ENCODE data around the gene GLT1D1. TPM values are rescaled to one million over a fixed set of nuclear protein-coding genes. Genes with fewer than 3 reads are reported as not detected.

Gene GLT1D1
- total and polyA plus RNA-seq, 2 experiments from 2014 or later = 1.4 to 4.4 TPM

- TF ChIP-seq ZNF462 (CRISPR knock-in tag; IDR thresholded peaks at IDR 0.05) = no peak
- no peak for TF ChIP-seq ZNF331 (CRISPR knock-in tag; IDR thresholded peaks at IDR 0.05; ENCODE audit: low read depth)
- TF ChIP-seq CREB1 (CRISPR knock-in tag; IDR thresholded peaks at IDR 0.05; ENCODE audit: low read depth) = no peak
- no peak for TF ChIP-seq EZH2 (IDR thresholded peaks at IDR 0.05; ENCODE audit: low read depth, unreplicated experiment)
- no peak for TF ChIP-seq EZH2phosphoT487 (IDR thresholded peaks at IDR 0.05; ENCODE audit: unreplicated experiment)
- no peak for TF ChIP-seq CTCF (conservative IDR thresholded peaks at IDR 0.05; ENCODE audit: low read depth in 2 of 2)
These were observed 34.9 kb upstream of the GLT1D1 start (continued) for GRCh38 chr12:128818065-128819022.
